Trophoblast cell (in vitro differentiated cells and primary cell): Measurements from ENCODE around the gene SULT4A1.
"Not testable (repeated sequence)": the region's sequence is repeated elsewhere in the genome, so short reads cannot be mapped to it uniquely, and the experiment has no call there.

ENCODE experiments used
- DNase-seq, 2 donors: peaks; one replicate each; pipeline ENCODE4 v3.0.0-alpha.2; 2016
- H2AFZ ChIP-seq: 2 replicates; pipeline ENCODE4 v1.6.1; 2013; ENCODE audit warnings: low read length, moderate library complexity, mild to moderate bottlenecking; ENCODE audit not compliant: insufficient read depth, poor library complexity
- H2AK5ac ChIP-seq: 2 replicates; pipeline ENCODE4 v1.6.1; 2013; ENCODE audit warnings: mild to moderate bottlenecking, low read length
- H2BK120ac ChIP-seq: 2 replicates; pipeline ENCODE4 v1.6.1; 2013; ENCODE audit warnings: low read length, mild to moderate bottlenecking, moderate library complexity; ENCODE audit not compliant: insufficient read depth, poor library complexity
- H2BK12ac ChIP-seq: 2 replicates; pipeline ENCODE4 v1.6.1; 2013; ENCODE audit warnings: mild to moderate bottlenecking, low read length, moderate library complexity
- H2BK5ac ChIP-seq: 2 replicates; pipeline ENCODE4 v1.6.1; 2013; ENCODE audit warnings: low read length, low read depth, moderate library complexity, mild to moderate bottlenecking; ENCODE audit not compliant: poor library complexity
- H3K14ac ChIP-seq: 2 replicates; pipeline ENCODE4 v1.6.1; 2013; ENCODE audit warnings: mild to moderate bottlenecking, low read length
- H3K18ac ChIP-seq: 2 replicates; pipeline ENCODE4 v1.6.1; 2013; ENCODE audit warnings: mild to moderate bottlenecking, low read length
- H3K23ac ChIP-seq: 2 replicates; pipeline ENCODE4 v1.6.1; 2013; ENCODE audit warnings: low read length
- H3K27ac ChIP-seq: 2 replicates; pipeline ENCODE4 v1.5.1; 2013; ENCODE audit warnings: low read depth, mild to moderate bottlenecking, inconsistent platforms, low read length, moderate library complexity
- H3K27me3 ChIP-seq: 2 replicates; pipeline ENCODE4 v1.6.1; 2013; ENCODE audit warnings: inconsistent platforms, mild to moderate bottlenecking, low read length, moderate library complexity; ENCODE audit not compliant: insufficient read depth
- H3K36me3 ChIP-seq, 2 experiments: 1 replicate in 1 of 2; 2 replicates in 1 of 2; pipeline ENCODE4 v1.6.1; 2013; ENCODE audit warnings: low read length in 2 of 2, mild to moderate bottlenecking in 2 of 2, moderate library complexity in 1 of 2; ENCODE audit not compliant: insufficient read depth in 2 of 2, control insufficient read depth in 1 of 2
- H3K4ac ChIP-seq: 2 replicates; pipeline ENCODE4 v1.6.1; 2013; ENCODE audit warnings: low read depth, mild to moderate bottlenecking, low read length, moderate library complexity
- H3K4me1 ChIP-seq, 2 experiments: 1 replicate in 1 of 2; 2 replicates in 1 of 2; pipeline ENCODE4 v1.6.1; 2013; ENCODE audit warnings: low read length in 2 of 2, mild to moderate bottlenecking in 2 of 2, moderate library complexity in 1 of 2; ENCODE audit not compliant: insufficient read depth in 2 of 2, control insufficient read depth in 1 of 2
- H3K4me2 ChIP-seq: 2 replicates; pipeline ENCODE4 v1.6.1; 2013; ENCODE audit warnings: inconsistent platforms, mild to moderate bottlenecking, low read length, moderate library complexity
- H3K4me3 ChIP-seq: 2 replicates; pipeline ENCODE4 v1.5.1; 2013; ENCODE audit warnings: mild to moderate bottlenecking, low read depth, low read length, inconsistent platforms
- H3K79me1 ChIP-seq: one replicate; pipeline ENCODE4 v1.6.1; 2013; ENCODE audit warnings: low read length
- H3K79me2 ChIP-seq: 2 replicates; pipeline ENCODE4 v1.6.1; 2013; ENCODE audit warnings: low read length, mild to moderate bottlenecking; ENCODE audit not compliant: control insufficient read depth, insufficient read depth, poor library complexity
- H3K9ac ChIP-seq: 2 replicates; pipeline ENCODE4 v1.6.1; 2013; ENCODE audit warnings: mild to moderate bottlenecking, low read length
- H3K9me3 ChIP-seq: 2 replicates; pipeline ENCODE4 v1.6.1; 2013; ENCODE audit warnings: low read depth, mild to moderate bottlenecking, control low read depth, inconsistent platforms, low read length; ENCODE audit not compliant: insufficient read depth
- H4K12ac ChIP-seq: 2 replicates; pipeline ENCODE4 v1.6.1; 2013; ENCODE audit warnings: low read depth, mild to moderate bottlenecking, low read length, moderate library complexity
- H4K8ac ChIP-seq: 2 replicates; pipeline ENCODE4 v1.6.1; 2013; ENCODE audit warnings: low read depth, mild to moderate bottlenecking, low read length, moderate library complexity
- H4K91ac ChIP-seq: one replicate; pipeline ENCODE4 v1.6.1; 2013; ENCODE audit warnings: low read depth, mild to moderate bottlenecking, low read length, moderate library complexity
- WGBS: extraction: QIAGEN DNeasy Blood & Tissue Kit; methylation state at CpG from one replicate; pipeline ENCODE4 v1.1.7; 2013; ENCODE audit warnings: missing lambda C conversion rate; ENCODE audit not compliant: insufficient read length, insufficient coverage; ENCODE audit errors: extremely low coverage; 5-methylcytosine and 5-hydroxymethylcytosine counted together

SULT4A1 gene

DNA sequence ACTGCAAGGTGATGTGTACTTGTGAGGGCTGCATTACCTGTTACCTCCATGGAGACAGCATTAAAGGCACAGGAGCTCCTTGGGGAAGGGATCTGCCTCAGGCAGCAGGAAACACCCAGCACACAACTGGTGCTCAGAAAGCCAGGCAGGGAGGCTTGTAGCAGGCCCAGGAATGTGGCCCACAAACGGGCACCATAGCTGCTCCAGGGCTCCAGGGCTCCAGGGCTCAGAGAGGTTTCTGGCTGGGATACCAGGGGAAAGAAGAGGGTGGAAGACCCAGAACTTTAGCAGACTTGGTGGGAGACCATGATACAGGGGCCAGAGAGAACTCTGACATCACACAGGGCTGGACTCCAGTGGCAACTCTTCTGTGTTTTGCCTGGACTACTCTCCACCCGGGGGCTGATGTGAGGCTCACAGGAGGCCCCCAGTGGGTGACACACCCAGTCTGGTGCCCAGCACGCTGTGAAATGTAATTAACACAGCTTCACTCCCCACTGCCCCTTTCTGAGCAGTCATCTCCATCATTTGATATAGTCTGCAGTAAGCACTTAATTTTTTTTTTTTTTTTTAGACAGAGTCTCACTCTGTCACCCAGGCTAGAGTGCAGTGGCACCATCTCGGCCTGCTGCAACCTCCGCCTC lies 14.7 kb upstream of the SULT4A1 start:
- Histone ChIP-seq H3K9ac (no peak overlapping the region), H2AK5ac (no peak overlapping the region), H3K79me1 (no peaks in the 10 kb centered on the region), H2BK120ac (no peak overlapping the region), H3K36me3 (no peaks in the 10 kb centered on the region), H3K27ac (no peak overlapping the region), H3K4me2 (no peak overlapping the region), H4K8ac (no peak overlapping the region), H4K12ac (no peak overlapping the region), H3K4me1 (no peaks in the 10 kb centered on the region), H3K79me2 (no peaks in the 10 kb centered on the region), H3K4me3 (no peak overlapping the region), H3K23ac (no peak overlapping the region), H3K9me3 (peaks cover 2% of the 10 kb centered on the region), H3K4ac (no peak overlapping the region), H2BK5ac (no peak overlapping the region), H3K14ac (no peak overlapping the region), H3K27me3 (no peaks in the 10 kb centered on the region), H4K91ac (no peak overlapping the region), H2BK12ac (no peak overlapping the region), H3K18ac (no peak overlapping the region), H2AFZ (no peak overlapping the region)
- WGBS: no CpG with 5 or more reads among the region's 5 CpGs
- DNase-seq: no peak

GRCh38 chr22:43869799-43870198 lies 7.5 kb upstream of the SULT4A1 start:
- no peak overlapping the region for H3K4me3 ChIP-seq
- H3K79me1 ChIP-seq: no peaks in the 10 kb centered on the region
- no peak overlapping the region for H2AK5ac ChIP-seq
- no peak overlapping the region for H3K14ac ChIP-seq
- H3K9me3 ChIP-seq: peaks cover 2% of the 10 kb centered on the region
- H3K4me2 ChIP-seq: no peak overlapping the region
- H4K8ac ChIP-seq: no peak overlapping the region
- no peak overlapping the region for H2BK12ac ChIP-seq
- DNase-seq: no peak
- H3K27me3 ChIP-seq: no peaks in the 10 kb centered on the region
- H2AFZ ChIP-seq: no peak overlapping the region
- H2BK120ac ChIP-seq: no peak overlapping the region
- no peak overlapping the region for H3K4ac ChIP-seq
- H4K91ac ChIP-seq: no peak overlapping the region
- no peaks in the 10 kb centered on the region for H3K4me1 ChIP-seq
- WGBS: no CpG with 5 or more reads among the region's 5 CpGs
- no peak overlapping the region for H3K23ac ChIP-seq
- H3K79me2 ChIP-seq: no peaks in the 10 kb centered on the region
- H3K27ac ChIP-seq: no peak overlapping the region
- H4K12ac ChIP-seq: no peak overlapping the region
- H2BK5ac ChIP-seq: no peak overlapping the region
- H3K36me3 ChIP-seq: no peaks in the 10 kb centered on the region
- H3K9ac ChIP-seq: no peak overlapping the region
- H3K18ac ChIP-seq: no peak overlapping the region

DNA sequence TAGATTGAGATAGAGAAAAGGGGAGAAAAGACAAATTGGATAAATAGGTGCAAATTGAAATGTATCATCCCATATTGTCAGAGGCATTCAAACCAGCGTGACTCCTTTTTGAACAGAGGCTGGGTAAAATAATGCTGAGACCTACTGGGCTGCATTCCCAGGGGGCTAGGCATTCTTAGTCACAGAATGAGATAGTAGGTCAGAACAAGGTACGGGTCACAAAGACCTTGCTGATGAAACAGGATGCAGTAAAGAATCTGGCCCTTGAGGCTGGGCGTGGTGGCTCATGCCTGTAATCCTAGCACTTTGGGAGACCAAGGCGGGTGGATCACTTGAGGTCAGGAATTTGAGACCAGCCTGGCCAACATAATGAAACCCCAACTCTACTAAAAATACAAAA lies 6.7 kb upstream of the SULT4A1 start:
- H3K4me3 ChIP-seq, H3K36me3 ChIP-seq, H2AFZ ChIP-seq, H3K4me2 ChIP-seq, H2BK12ac ChIP-seq, H3K4me1 ChIP-seq, H3K14ac ChIP-seq, H4K91ac ChIP-seq, H2BK120ac ChIP-seq, H3K4ac ChIP-seq, H4K8ac ChIP-seq, H3K27me3 ChIP-seq, H3K79me1 ChIP-seq, H2BK5ac ChIP-seq, H3K9ac ChIP-seq, H4K12ac ChIP-seq, H3K23ac ChIP-seq, H2AK5ac ChIP-seq, H3K27ac ChIP-seq, H3K9me3 ChIP-seq, H3K18ac ChIP-seq, H3K79me2 ChIP-seq: not testable (repeated sequence)
- no CpG with 5 or more reads among the region's 4 CpGs for WGBS
- peak in 1 of 2 donors; percentile 25 for DNase-seq

DNA sequence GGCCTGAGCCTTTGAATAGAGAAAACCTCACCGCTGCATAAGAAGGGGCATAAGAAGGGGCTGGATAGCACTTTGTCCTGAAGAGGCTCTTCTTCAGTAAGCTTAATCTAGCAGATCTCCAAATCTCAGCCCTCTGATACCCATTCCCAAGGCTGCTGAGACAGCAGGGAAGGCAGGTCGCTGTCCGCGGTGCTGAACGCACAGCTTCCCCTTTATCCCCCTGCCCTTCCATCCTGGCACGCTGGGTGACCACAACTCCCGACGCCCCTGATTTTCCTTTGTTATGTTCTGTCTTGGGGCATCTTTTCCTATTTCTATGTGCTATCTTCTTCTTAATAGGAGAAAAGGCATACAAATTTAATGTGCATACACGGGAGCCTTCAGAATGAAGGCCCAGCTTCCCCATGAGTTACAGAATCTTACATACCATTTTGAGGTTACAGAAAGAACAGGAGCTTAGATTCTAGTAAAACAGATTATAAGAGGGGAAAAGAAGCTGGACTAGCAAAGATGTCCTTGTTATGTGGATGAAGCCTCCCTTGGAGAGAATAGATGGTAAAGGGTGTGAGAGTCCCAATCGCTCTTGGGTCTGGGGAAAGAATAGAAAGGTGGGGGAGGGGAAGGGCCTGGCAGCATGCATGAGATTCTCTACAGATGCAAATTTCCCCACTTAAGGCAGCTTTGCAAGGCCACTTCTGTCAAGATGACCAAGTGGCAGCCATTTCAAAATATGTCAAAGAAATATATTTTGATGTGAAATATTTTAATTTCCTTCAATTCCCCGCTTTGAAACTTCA lies 5.7 kb upstream of the SULT4A1 start:
- WGBS: no CpG with 5 or more reads among the region's 11 CpGs
- Histone ChIP-seq H3K18ac (no peak overlapping the region), H3K79me2 (no peaks in the 10 kb centered on the region)

More for the DNA sequence above, 5.7 kb upstream of the SULT4A1 start:
- no peaks in the 10 kb centered on the region for H3K27me3 ChIP-seq
- H3K4me2 ChIP-seq: no peak overlapping the region
- no peaks in the 10 kb centered on the region for H3K36me3 ChIP-seq
- H2BK120ac ChIP-seq: no peak overlapping the region
- no peaks in the 10 kb centered on the region for H3K79me1 ChIP-seq
- no peak overlapping the region for H2BK5ac ChIP-seq
- H3K14ac ChIP-seq: no peak overlapping the region
- H4K12ac ChIP-seq: no peak overlapping the region
- H4K91ac ChIP-seq: no peak overlapping the region
- H3K4me3 ChIP-seq: no peak overlapping the region
- no peak overlapping the region for H3K27ac ChIP-seq
- no peaks in the 10 kb centered on the region for H3K9me3 ChIP-seq
- H2AFZ ChIP-seq: no peak overlapping the region
- H3K4ac ChIP-seq: no peak overlapping the region
- H3K4me1 ChIP-seq: no peaks in the 10 kb centered on the region
- peak; percentile 62 to 72 for DNase-seq
- no peak overlapping the region for H2AK5ac ChIP-seq
- H2BK12ac ChIP-seq: no peak overlapping the region
- no peak overlapping the region for H3K23ac ChIP-seq
- H3K9ac ChIP-seq: no peak overlapping the region
- no peak overlapping the region for H4K8ac ChIP-seq
